HL-60 (cell line): ENCODE results near the gene ZNF48.

Source experiments
- POLR2AphosphoS5 ChIP-seq: IDR thresholded peaks from 2 replicates; pipeline ENCODE4 v1.6.1; 2012; ENCODE audit warnings: low read depth
- TF ChIP-seq, protein P1 (sequence below): IDR thresholded peaks from one replicate; pipeline ENCODE4 v1.5.1; 2011; ENCODE audit warnings: low read length, control low read depth, inconsistent platforms; ENCODE audit not compliant: insufficient read depth
- TF ChIP-seq, protein P2 (sequence below): IDR thresholded peaks from 2 replicates; pipeline ENCODE4 v1.6.1; 2012; ENCODE audit warnings: low read depth; ENCODE audit not compliant: insufficient replicate concordance

DNA sequence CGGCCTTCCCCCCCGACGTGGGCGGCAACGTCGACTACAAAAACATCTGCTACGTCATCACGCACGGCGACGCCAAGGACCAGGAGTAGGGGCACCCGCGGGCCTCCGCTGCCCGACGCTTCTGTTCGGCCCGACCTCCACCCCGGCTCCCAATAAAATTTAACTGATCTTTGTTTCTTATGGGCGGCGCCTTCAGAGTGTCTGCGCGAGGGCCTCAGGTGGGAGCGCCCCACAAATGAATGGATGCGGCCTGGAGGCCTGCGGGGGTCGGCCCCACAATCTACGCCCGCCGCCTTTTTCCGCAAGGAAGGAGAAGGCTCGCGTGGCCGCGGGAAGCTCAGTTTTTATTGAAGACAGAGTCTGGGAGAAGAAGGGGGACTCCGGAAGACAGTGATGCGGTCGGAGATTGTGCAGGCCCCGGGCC lies 17.4 kb upstream of the ZNF48 start:
- TF ChIP-seq, protein P1, sequence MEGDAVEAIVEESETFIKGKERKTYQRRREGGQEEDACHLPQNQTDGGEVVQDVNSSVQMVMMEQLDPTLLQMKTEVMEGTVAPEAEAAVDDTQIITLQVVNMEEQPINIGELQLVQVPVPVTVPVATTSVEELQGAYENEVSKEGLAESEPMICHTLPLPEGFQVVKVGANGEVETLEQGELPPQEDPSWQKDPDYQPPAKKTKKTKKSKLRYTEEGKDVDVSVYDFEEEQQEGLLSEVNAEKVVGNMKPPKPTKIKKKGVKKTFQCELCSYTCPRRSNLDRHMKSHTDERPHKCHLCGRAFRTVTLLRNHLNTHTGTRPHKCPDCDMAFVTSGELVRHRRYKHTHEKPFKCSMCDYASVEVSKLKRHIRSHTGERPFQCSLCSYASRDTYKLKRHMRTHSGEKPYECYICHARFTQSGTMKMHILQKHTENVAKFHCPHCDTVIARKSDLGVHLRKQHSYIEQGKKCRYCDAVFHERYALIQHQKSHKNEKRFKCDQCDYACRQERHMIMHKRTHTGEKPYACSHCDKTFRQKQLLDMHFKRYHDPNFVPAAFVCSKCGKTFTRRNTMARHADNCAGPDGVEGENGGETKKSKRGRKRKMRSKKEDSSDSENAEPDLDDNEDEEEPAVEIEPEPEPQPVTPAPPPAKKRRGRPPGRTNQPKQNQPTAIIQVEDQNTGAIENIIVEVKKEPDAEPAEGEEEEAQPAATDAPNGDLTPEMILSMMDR = no peak
- TF ChIP-seq POLR2AphosphoS5 = no peak
- TF ChIP-seq, protein P2, sequence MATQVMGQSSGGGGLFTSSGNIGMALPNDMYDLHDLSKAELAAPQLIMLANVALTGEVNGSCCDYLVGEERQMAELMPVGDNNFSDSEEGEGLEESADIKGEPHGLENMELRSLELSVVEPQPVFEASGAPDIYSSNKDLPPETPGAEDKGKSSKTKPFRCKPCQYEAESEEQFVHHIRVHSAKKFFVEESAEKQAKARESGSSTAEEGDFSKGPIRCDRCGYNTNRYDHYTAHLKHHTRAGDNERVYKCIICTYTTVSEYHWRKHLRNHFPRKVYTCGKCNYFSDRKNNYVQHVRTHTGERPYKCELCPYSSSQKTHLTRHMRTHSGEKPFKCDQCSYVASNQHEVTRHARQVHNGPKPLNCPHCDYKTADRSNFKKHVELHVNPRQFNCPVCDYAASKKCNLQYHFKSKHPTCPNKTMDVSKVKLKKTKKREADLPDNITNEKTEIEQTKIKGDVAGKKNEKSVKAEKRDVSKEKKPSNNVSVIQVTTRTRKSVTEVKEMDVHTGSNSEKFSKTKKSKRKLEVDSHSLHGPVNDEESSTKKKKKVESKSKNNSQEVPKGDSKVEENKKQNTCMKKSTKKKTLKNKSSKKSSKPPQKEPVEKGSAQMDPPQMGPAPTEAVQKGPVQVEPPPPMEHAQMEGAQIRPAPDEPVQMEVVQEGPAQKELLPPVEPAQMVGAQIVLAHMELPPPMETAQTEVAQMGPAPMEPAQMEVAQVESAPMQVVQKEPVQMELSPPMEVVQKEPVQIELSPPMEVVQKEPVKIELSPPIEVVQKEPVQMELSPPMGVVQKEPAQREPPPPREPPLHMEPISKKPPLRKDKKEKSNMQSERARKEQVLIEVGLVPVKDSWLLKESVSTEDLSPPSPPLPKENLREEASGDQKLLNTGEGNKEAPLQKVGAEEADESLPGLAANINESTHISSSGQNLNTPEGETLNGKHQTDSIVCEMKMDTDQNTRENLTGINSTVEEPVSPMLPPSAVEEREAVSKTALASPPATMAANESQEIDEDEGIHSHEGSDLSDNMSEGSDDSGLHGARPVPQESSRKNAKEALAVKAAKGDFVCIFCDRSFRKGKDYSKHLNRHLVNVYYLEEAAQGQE = no peak
